ENCODE results near the gene DNAI2.

The DNAI2 gene

GRCh38 chr17:74350486-74350885 lies 76.5 kb downstream of the DNAI2 start:
- H4K91ac ChIP-seq (ENCODE audit: low read depth, low read length, poor library complexity): peak overlapping the region; percentile 60
- no peak overlapping the region for H3K9ac ChIP-seq (ENCODE audit: low read depth, low read length, poor library complexity)
- no peaks in the 10 kb centered on the region for H3K9me3 ChIP-seq (replicated peaks in 1 of 2; ENCODE audit: control insufficient read depth in 2 of 2, insufficient read depth in 1 of 2, low read depth in 1 of 2, low read length in 2 of 2)
- no peak overlapping the region for H2BK12ac ChIP-seq (ENCODE audit: low read length)
- H3K4ac ChIP-seq (ENCODE audit: low read length): no peak overlapping the region
- H2BK5ac ChIP-seq (ENCODE audit: low read length): no peak overlapping the region
- WGBS, 2 donors (ENCODE audit: extremely low coverage in 2 of 2, insufficient read length in 2 of 2, insufficient replicate concordance in 1 of 2): no CpG with 5 or more reads among the region's 20 CpGs
- H3K4me3 ChIP-seq (ENCODE audit: low read length in 2 of 2): no peak overlapping the region
- H3K18ac ChIP-seq (ENCODE audit: low read length): peak overlapping the region; percentile 70
- no peak overlapping the region for H3K4me2 ChIP-seq (ENCODE audit: insufficient read depth, low read length, poor library complexity, severe bottlenecking)
- peak overlapping the region; percentile 79 for H3K14ac ChIP-seq (ENCODE audit: low read length)
- H2AK5ac ChIP-seq (ENCODE audit: low read depth, low read length): peak overlapping the region; percentile 23
- peaks cover 0 to 11% of the 10 kb centered on the region in 2 donors for H3K4me1 ChIP-seq (ENCODE audit: control insufficient read depth in 2 of 2, insufficient read depth in 1 of 2, low read depth in 1 of 2, low read length in 2 of 2)
- H4K8ac ChIP-seq (ENCODE audit: low read depth, low read length): peak overlapping the region; percentile 74
- peak overlapping the region; percentile 77 for H2BK15ac ChIP-seq (ENCODE audit: low read length)
- no peak overlapping the region for H2AFZ ChIP-seq (ENCODE audit: low read length)
- no peak overlapping the region for H2BK120ac ChIP-seq (ENCODE audit: low read depth, low read length)
- H3K27me3 ChIP-seq (ENCODE audit: control insufficient read depth in 3 of 3, insufficient read depth in 3 of 3, low read depth in 1 of 3, low read length in 3 of 3): peaks cover 4 to 76% (median 32%) of the 10 kb centered on the region in 3 experiments
- no peak overlapping the region for H3K27ac ChIP-seq (replicated peaks; ENCODE audit: low read length)
- no peaks in the 10 kb centered on the region for H3K79me1 ChIP-seq (ENCODE audit: low read depth, low read length)
- DNase-seq (ENCODE audit: low spot score): no peak
- H3K23ac ChIP-seq (ENCODE audit: low read depth, low read length, poor library complexity): peak overlapping the region; percentile 86
- H3K36me3 ChIP-seq (replicated peaks in 1 of 2; ENCODE audit: control insufficient read depth in 2 of 2, insufficient read depth in 2 of 2, low read length in 2 of 2): no peaks in the 10 kb centered on the region

GRCh38 chr17:74351552-74352210 lies 77.6 kb downstream of the DNAI2 start:
- H2AFZ ChIP-seq (ENCODE audit: low read length): peak overlapping the region; percentile 67
- peaks cover 4 to 66% (median 32%) of the 10 kb centered on the region in 3 experiments for H3K27me3 ChIP-seq (ENCODE audit: control insufficient read depth in 3 of 3, insufficient read depth in 3 of 3, low read depth in 1 of 3, low read length in 3 of 3)
- peak overlapping the region; percentile 46 for H2BK15ac ChIP-seq (ENCODE audit: low read length)
- peak overlapping the region; percentile 95 for H3K9ac ChIP-seq (ENCODE audit: low read depth, low read length, poor library complexity)
- no peaks in the 10 kb centered on the region for H3K9me3 ChIP-seq (replicated peaks in 1 of 2; ENCODE audit: control insufficient read depth in 2 of 2, insufficient read depth in 1 of 2, low read depth in 1 of 2, low read length in 2 of 2)
- H3K4me2 ChIP-seq (ENCODE audit: insufficient read depth, low read length, poor library complexity, severe bottlenecking): peak overlapping the region; percentile 48
- peaks cover 0 to 11% of the 10 kb centered on the region in 2 donors for H3K4me1 ChIP-seq (ENCODE audit: control insufficient read depth in 2 of 2, insufficient read depth in 1 of 2, low read depth in 1 of 2, low read length in 2 of 2)
- no peaks in the 10 kb centered on the region for H3K79me1 ChIP-seq (ENCODE audit: low read depth, low read length)
- H3K4ac ChIP-seq (ENCODE audit: low read length): peak overlapping the region; percentile 44
- H3K18ac ChIP-seq (ENCODE audit: low read length): peak overlapping the region; percentile 95
- no peak overlapping the region for H4K91ac ChIP-seq (ENCODE audit: low read depth, low read length, poor library complexity)
- peak; percentile 51 for DNase-seq (ENCODE audit: low spot score)
- H3K36me3 ChIP-seq (replicated peaks in 1 of 2; ENCODE audit: control insufficient read depth in 2 of 2, insufficient read depth in 2 of 2, low read length in 2 of 2): peaks cover 0 to 2% of the 10 kb centered on the region in 2 donors
- H3K14ac ChIP-seq (ENCODE audit: low read length): peak overlapping the region; percentile 85
- peak overlapping the region; percentile 44 for H2BK5ac ChIP-seq (ENCODE audit: low read length)
- H2BK12ac ChIP-seq (ENCODE audit: low read length): no peak overlapping the region
- no peak overlapping the region for H3K27ac ChIP-seq (replicated peaks; ENCODE audit: low read length)
- peak overlapping the region; percentile 6 for H2AK5ac ChIP-seq (ENCODE audit: low read depth, low read length)
- no CpG with 5 or more reads among the region's 55 CpGs for WGBS, 2 donors (ENCODE audit: extremely low coverage in 2 of 2, insufficient read length in 2 of 2, insufficient replicate concordance in 1 of 2)
- no peak overlapping the region for H4K8ac ChIP-seq (ENCODE audit: low read depth, low read length)
- H3K4me3 ChIP-seq (ENCODE audit: low read length in 2 of 2): peak overlapping the region in 1 of 2 donors; percentile 55
- H2BK120ac ChIP-seq (ENCODE audit: low read depth, low read length): no peak overlapping the region
- peak overlapping the region; percentile 89 for H3K23ac ChIP-seq (ENCODE audit: low read depth, low read length, poor library complexity)

- Histone ChIP-seq H3K23ac (ENCODE audit: low read depth, low read length, poor library complexity) (no peak overlapping the region), H3K4ac (ENCODE audit: low read length) (peak overlapping the region; percentile 6), H3K9me3 (replicated peaks in 1 of 2; ENCODE audit: control insufficient read depth in 2 of 2, insufficient read depth in 1 of 2, low read depth in 1 of 2, low read length in 2 of 2) (no peaks in the 10 kb centered on the region), H3K14ac (ENCODE audit: low read length) (peak overlapping the region; percentile 73), H3K9ac (ENCODE audit: low read depth, low read length, poor library complexity) (peak overlapping the region; percentile 22), H2AK5ac (ENCODE audit: low read depth, low read length) (peak overlapping the region; percentile 88), H4K91ac (ENCODE audit: low read depth, low read length, poor library complexity) (no peak overlapping the region), H2AFZ (ENCODE audit: low read length) (peak overlapping the region; percentile 78), H3K4me1 (ENCODE audit: control insufficient read depth in 2 of 2, insufficient read depth in 1 of 2, low read depth in 1 of 2, low read length in 2 of 2) (peaks cover 4 to 11% of the 10 kb centered on the region in 2 donors), H2BK15ac (ENCODE audit: low read length) (peak overlapping the region; percentile 2), H2BK120ac (ENCODE audit: low read depth, low read length) (no peak overlapping the region), H4K8ac (ENCODE audit: low read depth, low read length) (no peak overlapping the region), H3K36me3 (replicated peaks in 1 of 2; ENCODE audit: control insufficient read depth in 2 of 2, insufficient read depth in 2 of 2, low read length in 2 of 2) (peaks cover 1 to 4% of the 10 kb centered on the region in 2 donors), H3K79me1 (ENCODE audit: low read depth, low read length) (no peaks in the 10 kb centered on the region), H2BK12ac (ENCODE audit: low read length) (no peak overlapping the region), H3K4me3 (ENCODE audit: low read length in 2 of 2) (no peak overlapping the region), H3K27ac (replicated peaks; ENCODE audit: low read length) (no peak overlapping the region), H3K18ac (ENCODE audit: low read length) (peak overlapping the region; percentile 88), H2BK5ac (ENCODE audit: low read length) (no peak overlapping the region), H3K27me3 (ENCODE audit: control insufficient read depth in 3 of 3, insufficient read depth in 3 of 3, low read depth in 1 of 3, low read length in 3 of 3) (peaks cover 4 to 51% (median 31%) of the 10 kb centered on the region in 3 experiments), H3K4me2 (ENCODE audit: insufficient read depth, low read length, poor library complexity, severe bottlenecking) (no peak overlapping the region)
- no peak for DNase-seq (ENCODE audit: low spot score)
- no CpG with 5 or more reads among the region's 10 CpGs for WGBS, 2 donors (ENCODE audit: extremely low coverage in 2 of 2, insufficient read length in 2 of 2, insufficient replicate concordance in 1 of 2)
These were observed 79.5 kb downstream of the DNAI2 start for GRCh38 chr17:74353446-74354060.

- Histone ChIP-seq H4K8ac (ENCODE audit: low read depth, low read length) (no peak overlapping the region), H2BK120ac (ENCODE audit: low read depth, low read length) (peak overlapping the region; percentile 54), H3K14ac (ENCODE audit: low read length) (no peak overlapping the region), H3K4me1 (ENCODE audit: control insufficient read depth in 2 of 2, insufficient read depth in 1 of 2, low read depth in 1 of 2, low read length in 2 of 2) (peaks cover 4 to 11% of the 10 kb centered on the region in 2 donors), H3K23ac (ENCODE audit: low read depth, low read length, poor library complexity) (peak overlapping the region; percentile 74), H3K9ac (ENCODE audit: low read depth, low read length, poor library complexity) (no peak overlapping the region), H3K27me3 (ENCODE audit: control insufficient read depth in 3 of 3, insufficient read depth in 3 of 3, low read depth in 1 of 3, low read length in 3 of 3) (peaks cover 4 to 45% (median 31%) of the 10 kb centered on the region in 3 experiments), H3K27ac (replicated peaks; ENCODE audit: low read length) (no peak overlapping the region), H3K18ac (ENCODE audit: low read length) (peak overlapping the region; percentile 97), H2AK5ac (ENCODE audit: low read depth, low read length) (peak overlapping the region; percentile 96), H3K4me2 (ENCODE audit: insufficient read depth, low read length, poor library complexity, severe bottlenecking) (no peak overlapping the region), H3K4ac (ENCODE audit: low read length) (no peak overlapping the region), H3K4me3 (ENCODE audit: low read length in 2 of 2) (no peak overlapping the region), H2BK12ac (ENCODE audit: low read length) (peak overlapping the region; percentile 98), H2BK5ac (ENCODE audit: low read length) (no peak overlapping the region), H2BK15ac (ENCODE audit: low read length) (peak overlapping the region; percentile 71), H2AFZ (ENCODE audit: low read length) (peak overlapping the region; percentile 78), H3K79me1 (ENCODE audit: low read depth, low read length) (no peaks in the 10 kb centered on the region), H3K9me3 (replicated peaks in 1 of 2; ENCODE audit: control insufficient read depth in 2 of 2, insufficient read depth in 1 of 2, low read depth in 1 of 2, low read length in 2 of 2) (no peaks in the 10 kb centered on the region), H4K91ac (ENCODE audit: low read depth, low read length, poor library complexity) (no peak overlapping the region), H3K36me3 (replicated peaks in 1 of 2; ENCODE audit: control insufficient read depth in 2 of 2, insufficient read depth in 2 of 2, low read length in 2 of 2) (peaks cover 4 to 5% of the 10 kb centered on the region in 2 donors)
- no CpG with 5 or more reads among the region's 29 CpGs for WGBS, 2 donors (ENCODE audit: extremely low coverage in 2 of 2, insufficient read length in 2 of 2, insufficient replicate concordance in 1 of 2)
- DNase-seq (ENCODE audit: low spot score): peak; percentile 57
These were observed 80.1 kb downstream of the DNAI2 start for GRCh38 chr17:74354123-74354522.

Data from neuronal stem cell (in vitro differentiated cells).